ENCODE results near the gene POLE3. TPM values are rescaled to one million over a fixed set of nuclear protein-coding genes. Genes with fewer than 3 reads are reported as not detected.

POLE3 gene
- total RNA-seq, 1 experiment from 2014 or later, result 97.8 TPM

GRCh38 chr9:113363336-113363735 is 47.1 kb downstream of the POLE3 start:
- in situ Hi-C loops (cut with HindIII; ENCODE audit: low pct_unique_long_range_greater_than_20kb, low sequenced_read_pairs), result no loop called here
- no peak for DNase-seq (ENCODE audit: low read depth)

GRCh38 chr9:113361304-113362018 is 49.0 kb downstream of the POLE3 start:
- DNase-seq (ENCODE audit: low read depth), result no peak
- in situ Hi-C loops (cut with HindIII; ENCODE audit: low pct_unique_long_range_greater_than_20kb, low sequenced_read_pairs), result no loop called here

- no peak for DNase-seq (ENCODE audit: low read depth)
- in situ Hi-C loops (cut with HindIII; ENCODE audit: low pct_unique_long_range_greater_than_20kb, low sequenced_read_pairs), result no loop called here
These were observed 50.1 kb downstream of the POLE3 start for GRCh38 chr9:113360242-113360842.

- DNase-seq (ENCODE audit: low read depth), result no peak
- in situ Hi-C loops (cut with HindIII; ENCODE audit: low pct_unique_long_range_greater_than_20kb, low sequenced_read_pairs), result no loop called here
These were observed 51.1 kb downstream of the POLE3 start for GRCh38 chr9:113359385-113359784.

Other genes starting within 250 kb of the POLE3 start
- gene FKBP15, start 189.4 kb downstream of the POLE3 start, total RNA-seq (2014; rRNA removed; shearing (Covaris generic); ENCODE audit: low replicate concordance), result 5.3 and 7.7 TPM in 2 replicates
- gene SLC31A1, start 189.1 kb downstream of the POLE3 start, total RNA-seq (2014; rRNA removed; shearing (Covaris generic); ENCODE audit: low replicate concordance), result 9.4 and 13.3 TPM in 2 replicates
- 31.2 and 68.7 TPM in 2 replicates for gene CDC26, start 135.1 kb downstream of the POLE3 start, total RNA-seq (2014; rRNA removed; shearing (Covaris generic); ENCODE audit: low replicate concordance)
- gene PRPF4, start 135.0 kb downstream of the POLE3 start, total RNA-seq (2014; rRNA removed; shearing (Covaris generic); ENCODE audit: low replicate concordance), result 44.6 and 56.1 TPM in 2 replicates
- gene RNF183, start 107.3 kb downstream of the POLE3 start, total RNA-seq (2014; rRNA removed; shearing (Covaris generic); ENCODE audit: low replicate concordance), result 0.23 and 0.95 TPM in 2 replicates
- 4.1 and 7.8 TPM in 2 replicates for gene WDR31, start 70.4 kb downstream of the POLE3 start, total RNA-seq (2014; rRNA removed; shearing (Covaris generic); ENCODE audit: low replicate concordance)
- not detected in 2 replicates for gene BSPRY, start 61.1 kb downstream of the POLE3 start, total RNA-seq (2014; rRNA removed; shearing (Covaris generic); ENCODE audit: low replicate concordance)
- gene HDHD3, start 33.7 kb downstream of the POLE3 start, total RNA-seq (2014; rRNA removed; shearing (Covaris generic); ENCODE audit: low replicate concordance), result 19.4 and 39.5 TPM in 2 replicates
- 14.5 and 16.5 TPM in 2 replicates for gene ALAD, start 9.4 kb downstream of the POLE3 start, total RNA-seq (2014; rRNA removed; shearing (Covaris generic); ENCODE audit: low replicate concordance)
- not detected in 2 replicates for gene C9orf43, start 72 bp upstream of the POLE3 start, total RNA-seq (2014; rRNA removed; shearing (Covaris generic); ENCODE audit: low replicate concordance)
- 52.7 and 74.5 TPM in 2 replicates for gene RGS3, start 53.1 kb upstream of the POLE3 start, total RNA-seq (2014; rRNA removed; shearing (Covaris generic); ENCODE audit: low replicate concordance)

Data from Caki2 (cell line).